ENCODE measurements around the gene AHCY. TPM values are rescaled to one million over a fixed set of nuclear protein-coding genes. Genes with fewer than 3 reads are reported as not detected.

AHCY gene
- polyA plus RNA-seq, 1 donor from 2014 or later = 37.1 TPM

GRCh38 chr20:34268851-34269636 is 34.1 kb downstream of the AHCY start:
- Histone ChIP-seq H3K9ac (ENCODE audit: low read length) (no peak overlapping the region), H3K9me3 (ENCODE audit: low read length) (no peaks in the 10 kb centered on the region), H3K79me2 (replicated peaks; ENCODE audit: insufficient read depth, low read length) (no peaks in the 10 kb centered on the region), H3K27ac (ENCODE audit: low read length) (no peak overlapping the region), H3K27me3 (ENCODE audit: insufficient read depth, low read depth, low read length) (no peaks in the 10 kb centered on the region), H3F3A (ENCODE audit: insufficient read depth, low read length, poor library complexity, severe bottlenecking) (no peaks in the 10 kb centered on the region), H3K4me2 (ENCODE audit: low read length) (no peak overlapping the region), H3K4me3 (ENCODE audit: low read length) (no peak overlapping the region), H3K36me3 (ENCODE audit: insufficient read depth, low read length) (no peaks in the 10 kb centered on the region), H3K9me2 (ENCODE audit: insufficient read depth, low read length) (no peaks in the 10 kb centered on the region), H4K20me1 (ENCODE audit: insufficient read depth) (no peaks in the 10 kb centered on the region), H2AFZ (ENCODE audit: low read depth, low read length) (no peak overlapping the region)
- TF ChIP-seq SMC3 (conservative IDR thresholded peaks at IDR 0.05; ENCODE audit: poor library complexity) = no peak
- TF ChIP-seq EP300 (conservative IDR thresholded peaks at IDR 0.05; ENCODE audit: poor library complexity, severe bottlenecking) = no peak
- TF ChIP-seq, protein P1, sequence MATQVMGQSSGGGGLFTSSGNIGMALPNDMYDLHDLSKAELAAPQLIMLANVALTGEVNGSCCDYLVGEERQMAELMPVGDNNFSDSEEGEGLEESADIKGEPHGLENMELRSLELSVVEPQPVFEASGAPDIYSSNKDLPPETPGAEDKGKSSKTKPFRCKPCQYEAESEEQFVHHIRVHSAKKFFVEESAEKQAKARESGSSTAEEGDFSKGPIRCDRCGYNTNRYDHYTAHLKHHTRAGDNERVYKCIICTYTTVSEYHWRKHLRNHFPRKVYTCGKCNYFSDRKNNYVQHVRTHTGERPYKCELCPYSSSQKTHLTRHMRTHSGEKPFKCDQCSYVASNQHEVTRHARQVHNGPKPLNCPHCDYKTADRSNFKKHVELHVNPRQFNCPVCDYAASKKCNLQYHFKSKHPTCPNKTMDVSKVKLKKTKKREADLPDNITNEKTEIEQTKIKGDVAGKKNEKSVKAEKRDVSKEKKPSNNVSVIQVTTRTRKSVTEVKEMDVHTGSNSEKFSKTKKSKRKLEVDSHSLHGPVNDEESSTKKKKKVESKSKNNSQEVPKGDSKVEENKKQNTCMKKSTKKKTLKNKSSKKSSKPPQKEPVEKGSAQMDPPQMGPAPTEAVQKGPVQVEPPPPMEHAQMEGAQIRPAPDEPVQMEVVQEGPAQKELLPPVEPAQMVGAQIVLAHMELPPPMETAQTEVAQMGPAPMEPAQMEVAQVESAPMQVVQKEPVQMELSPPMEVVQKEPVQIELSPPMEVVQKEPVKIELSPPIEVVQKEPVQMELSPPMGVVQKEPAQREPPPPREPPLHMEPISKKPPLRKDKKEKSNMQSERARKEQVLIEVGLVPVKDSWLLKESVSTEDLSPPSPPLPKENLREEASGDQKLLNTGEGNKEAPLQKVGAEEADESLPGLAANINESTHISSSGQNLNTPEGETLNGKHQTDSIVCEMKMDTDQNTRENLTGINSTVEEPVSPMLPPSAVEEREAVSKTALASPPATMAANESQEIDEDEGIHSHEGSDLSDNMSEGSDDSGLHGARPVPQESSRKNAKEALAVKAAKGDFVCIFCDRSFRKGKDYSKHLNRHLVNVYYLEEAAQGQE (IDR thresholded peaks at IDR 0.05; ENCODE audit: borderline replicate concordance) = no peak
- no peak for TF ChIP-seq RAD21 (conservative IDR thresholded peaks at IDR 0.05)
- no peak for TF ChIP-seq MXI1 (conservative IDR thresholded peaks at IDR 0.05; ENCODE audit: poor library complexity, severe bottlenecking)
- no peak for TF ChIP-seq TAF1 (IDR thresholded peaks at IDR 0.05; ENCODE audit: low read depth)
- no peak for TF ChIP-seq EZH2 (IDR thresholded peaks at IDR 0.05; ENCODE audit: borderline replicate concordance, insufficient read depth, low read length, poor library complexity, severe bottlenecking)
- TF ChIP-seq, protein P2, sequence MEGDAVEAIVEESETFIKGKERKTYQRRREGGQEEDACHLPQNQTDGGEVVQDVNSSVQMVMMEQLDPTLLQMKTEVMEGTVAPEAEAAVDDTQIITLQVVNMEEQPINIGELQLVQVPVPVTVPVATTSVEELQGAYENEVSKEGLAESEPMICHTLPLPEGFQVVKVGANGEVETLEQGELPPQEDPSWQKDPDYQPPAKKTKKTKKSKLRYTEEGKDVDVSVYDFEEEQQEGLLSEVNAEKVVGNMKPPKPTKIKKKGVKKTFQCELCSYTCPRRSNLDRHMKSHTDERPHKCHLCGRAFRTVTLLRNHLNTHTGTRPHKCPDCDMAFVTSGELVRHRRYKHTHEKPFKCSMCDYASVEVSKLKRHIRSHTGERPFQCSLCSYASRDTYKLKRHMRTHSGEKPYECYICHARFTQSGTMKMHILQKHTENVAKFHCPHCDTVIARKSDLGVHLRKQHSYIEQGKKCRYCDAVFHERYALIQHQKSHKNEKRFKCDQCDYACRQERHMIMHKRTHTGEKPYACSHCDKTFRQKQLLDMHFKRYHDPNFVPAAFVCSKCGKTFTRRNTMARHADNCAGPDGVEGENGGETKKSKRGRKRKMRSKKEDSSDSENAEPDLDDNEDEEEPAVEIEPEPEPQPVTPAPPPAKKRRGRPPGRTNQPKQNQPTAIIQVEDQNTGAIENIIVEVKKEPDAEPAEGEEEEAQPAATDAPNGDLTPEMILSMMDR (IDR thresholded peaks at IDR 0.05; ENCODE audit: poor library complexity, severe bottlenecking) = no peak

DNA sequence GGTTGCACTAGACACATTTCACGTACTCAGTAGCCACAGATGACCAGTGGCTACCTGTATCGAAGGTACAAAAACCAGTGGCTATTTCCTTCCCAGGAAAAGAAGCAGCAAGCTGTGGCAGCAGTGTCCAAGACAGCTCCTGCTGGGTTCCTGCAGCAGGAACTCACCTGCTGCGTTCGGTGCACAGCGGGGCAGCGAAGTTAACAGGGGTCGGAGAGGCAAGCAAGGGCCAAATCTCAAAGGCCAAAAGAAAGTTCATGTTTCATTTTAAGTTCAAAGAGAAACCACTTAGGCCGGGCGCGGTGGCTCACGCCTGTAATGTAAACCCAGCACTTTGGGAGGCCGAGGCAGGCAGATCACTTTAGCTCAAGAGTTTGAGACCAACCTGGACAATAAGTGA is 35.0 kb downstream of the AHCY start:
- TF ChIP-seq EZH2 (IDR thresholded peaks at IDR 0.05; ENCODE audit: borderline replicate concordance, insufficient read depth, low read length, poor library complexity, severe bottlenecking) = no peak
- no peak for TF ChIP-seq RAD21 (conservative IDR thresholded peaks at IDR 0.05)
- no peak for TF ChIP-seq EP300 (conservative IDR thresholded peaks at IDR 0.05; ENCODE audit: poor library complexity, severe bottlenecking)
- no peak for TF ChIP-seq POLR2AphosphoS5 (IDR thresholded peaks at IDR 0.05)
- TF ChIP-seq, protein P1 (IDR thresholded peaks at IDR 0.05; ENCODE audit: borderline replicate concordance) = no peak
- no peak for TF ChIP-seq TAF1 (IDR thresholded peaks at IDR 0.05; ENCODE audit: low read depth)
- no peak for TF ChIP-seq SMC3 (conservative IDR thresholded peaks at IDR 0.05; ENCODE audit: poor library complexity)
- TF ChIP-seq MXI1 (conservative IDR thresholded peaks at IDR 0.05; ENCODE audit: poor library complexity, severe bottlenecking) = no peak
- TF ChIP-seq, protein P2 (IDR thresholded peaks at IDR 0.05; ENCODE audit: poor library complexity, severe bottlenecking) = no peak
- no peak overlapping the region for H3K4me2 ChIP-seq (ENCODE audit: low read length)

More for the DNA sequence above, 35.0 kb downstream of the AHCY start:
- no peak overlapping the region for H3K4me3 ChIP-seq (ENCODE audit: low read length)
- no peak overlapping the region for H2AFZ ChIP-seq (ENCODE audit: low read depth, low read length)
- H3K79me2 ChIP-seq (replicated peaks; ENCODE audit: insufficient read depth, low read length) = no peaks in the 10 kb centered on the region
- H3F3A ChIP-seq (ENCODE audit: insufficient read depth, low read length, poor library complexity, severe bottlenecking) = no peaks in the 10 kb centered on the region
- no peaks in the 10 kb centered on the region for H3K36me3 ChIP-seq (ENCODE audit: insufficient read depth, low read length)
- no peaks in the 10 kb centered on the region for H3K9me3 ChIP-seq (ENCODE audit: low read length)
- no peaks in the 10 kb centered on the region for H3K9me2 ChIP-seq (ENCODE audit: insufficient read depth, low read length)
- no peaks in the 10 kb centered on the region for H4K20me1 ChIP-seq (ENCODE audit: insufficient read depth)
- H3K9ac ChIP-seq (ENCODE audit: low read length) = no peak overlapping the region
- no peaks in the 10 kb centered on the region for H3K27me3 ChIP-seq (ENCODE audit: insufficient read depth, low read depth, low read length)
- no peak overlapping the region for H3K27ac ChIP-seq (ENCODE audit: low read length)
